DND-41 (cell line): ENCODE measurements around the gene NPPC.

Experiments used
- ATAC-seq: fragments of 200-7000 bp; cut with Tn5 transposase; 3 replicates; pipeline ENCODE4 v1.9.1; 2021; ENCODE audit warnings: low read depth; ENCODE audit not compliant: insufficient read depth
- DNase-seq: peaks from one replicate; pipeline ENCODE4 v3.0.0-alpha.2; 2020
- H2AFZ ChIP-seq: 2 replicates; pipeline ENCODE4 v1.6.0; 2012; ENCODE audit warnings: low read depth, low read length
- H3K27ac ChIP-seq: 2 replicates; pipeline ENCODE4 v1.5.1; 2012; ENCODE audit warnings: low read length, inconsistent platforms
- H3K27me3 ChIP-seq: fragments of 200-600 bp; sonication (generic); 2 replicates; pipeline ENCODE4 v1.6.0; 2012; ENCODE audit warnings: low read length, mild to moderate bottlenecking, inconsistent platforms; ENCODE audit not compliant: insufficient read depth, poor library complexity
- H3K36me3 ChIP-seq: 2 replicates; pipeline ENCODE4 v1.5.1; 2012; ENCODE audit warnings: low read length, inconsistent platforms; ENCODE audit not compliant: insufficient read depth
- H3K4me1 ChIP-seq: 2 replicates; pipeline ENCODE4 v1.5.1; 2012; ENCODE audit warnings: mild to moderate bottlenecking, low read length; ENCODE audit not compliant: insufficient read depth
- H3K4me2 ChIP-seq: 2 replicates; pipeline ENCODE4 v1.6.0; 2012; ENCODE audit warnings: mild to moderate bottlenecking, moderate library complexity, low read length, inconsistent platforms; ENCODE audit not compliant: insufficient read depth
- H3K4me3 ChIP-seq, 2 experiments: fragments of 200-600 bp in 1 of 2; shearing (Covaris generic) in 1 of 2; 2 replicates each; pipeline ENCODE4 v1.5.1; 2012 to 2016; ENCODE audit warnings: inconsistent platforms in 2 of 2, low read length in 2 of 2, mild to moderate bottlenecking in 2 of 2, low read depth in 1 of 2, moderate library complexity in 1 of 2
- H3K79me2 ChIP-seq: 2 replicates; pipeline ENCODE4 v1.6.0; 2012; ENCODE audit warnings: low read length, inconsistent platforms; ENCODE audit not compliant: insufficient read depth
- H3K9ac ChIP-seq: 2 replicates; pipeline ENCODE4 v1.6.0; 2012; ENCODE audit warnings: low read depth, mild to moderate bottlenecking, inconsistent platforms, low read length, moderate library complexity
- H3K9me3 ChIP-seq: 2 replicates; pipeline ENCODE4 v1.5.1; 2012; ENCODE audit warnings: low read length, moderate library complexity, mild to moderate bottlenecking, inconsistent platforms; ENCODE audit not compliant: insufficient read depth, severe bottlenecking
- H4K20me1 ChIP-seq: 2 replicates; pipeline ENCODE4 v1.6.0; 2012; ENCODE audit warnings: low read length; ENCODE audit not compliant: insufficient read depth
- CTCF ChIP-seq: IDR thresholded peaks from 2 replicates; pipeline ENCODE4 v1.5.1; 2012; ENCODE audit warnings: borderline replicate concordance, low read length, moderate library complexity, mild to moderate bottlenecking; ENCODE audit not compliant: poor library complexity, severe bottlenecking; ENCODE audit errors: extremely low read depth
- EZH2 ChIP-seq: IDR thresholded peaks from 3 replicates; pipeline ENCODE4 v1.6.1; 2012; ENCODE audit warnings: borderline replicate concordance, low read depth, mild to moderate bottlenecking, moderate library complexity, low read length, inconsistent platforms; ENCODE audit not compliant: severe bottlenecking

NPPC gene

GRCh38 chr2:231919341-231920035 lies 6.7 kb downstream of the NPPC start:
- Histone ChIP-seq H3K9ac (no peak overlapping the region), H3K4me3 (no peak overlapping the region), H2AFZ (no peak overlapping the region), H3K9me3 (no peaks in the 10 kb centered on the region), H3K36me3 (no peaks in the 10 kb centered on the region), H3K4me1 (no peaks in the 10 kb centered on the region), H3K4me2 (no peak overlapping the region), H3K27me3 (peaks cover 11% of the 10 kb centered on the region), H4K20me1 (no peaks in the 10 kb centered on the region; the same call in 1 of the 2 replicates), H3K27ac (no peak overlapping the region), H3K79me2 (no peaks in the 10 kb centered on the region)
- TF ChIP-seq CTCF (no peak), EZH2 (no peak)
- no peak for ATAC-seq
- DNase-seq: no peak

- no peaks in the 10 kb centered on the region; the same call in 1 of the 2 replicates for H4K20me1 ChIP-seq
- DNase-seq (no peak), ATAC-seq (no peak)
- no peak overlapping the region for H3K9ac ChIP-seq
- no peaks in the 10 kb centered on the region for H3K9me3 ChIP-seq
- peaks cover 11% of the 10 kb centered on the region for H3K27me3 ChIP-seq
- H3K36me3 ChIP-seq: no peaks in the 10 kb centered on the region
- H3K4me1 ChIP-seq: no peaks in the 10 kb centered on the region
- no peak overlapping the region for H3K4me3 ChIP-seq
- H3K27ac ChIP-seq: no peak overlapping the region
- no peak overlapping the region for H3K4me2 ChIP-seq
- no peaks in the 10 kb centered on the region for H3K79me2 ChIP-seq
- no peak overlapping the region for H2AFZ ChIP-seq
- no peak for TF ChIP-seq EZH2
- no peak for TF ChIP-seq CTCF
These were observed 7.5 kb downstream of the NPPC start for GRCh38 chr2:231918501-231919330.

- H3K36me3 ChIP-seq: no peaks in the 10 kb centered on the region
- H3K4me2 ChIP-seq: no peak overlapping the region
- H4K20me1 ChIP-seq: no peaks in the 10 kb centered on the region; the same call in 1 of the 2 replicates
- no peaks in the 10 kb centered on the region for H3K9me3 ChIP-seq
- no peak overlapping the region for H3K4me3 ChIP-seq
- ATAC-seq (no peak), DNase-seq (no peak)
- peaks cover 11% of the 10 kb centered on the region for H3K27me3 ChIP-seq
- no peaks in the 10 kb centered on the region for H3K79me2 ChIP-seq
- no peak overlapping the region for H3K27ac ChIP-seq
- H2AFZ ChIP-seq: no peak overlapping the region
- H3K4me1 ChIP-seq: no peaks in the 10 kb centered on the region
- H3K9ac ChIP-seq: no peak overlapping the region
- TF ChIP-seq EZH2 (no peak), CTCF (no peak)
These were observed 8.7 kb downstream of the NPPC start for GRCh38 chr2:231917280-231918066.
